Smooth muscle cell of the brain vasculature (primary cell): ENCODE measurements around the gene LAMA5.

ENCODE experiments used
- DNase-seq: peaks from one replicate; pipeline ENCODE4 v3.0.0-alpha.2; 2012; ENCODE audit warnings: low read depth, low spot score

The LAMA5 gene

GRCh38 chr20:62347151-62347404, 20.0 kb downstream of the LAMA5 start:
- no peak for DNase-seq

GRCh38 chr20:62346398-62347150, 20.5 kb downstream of the LAMA5 start:
- no peak for DNase-seq

- DNase-seq = no peak
Measured at GRCh38 chr20:62345681-62346370, 21.3 kb downstream of the LAMA5 start.

- no peak for DNase-seq
Measured at GRCh38 chr20:62344782-62345181, 22.3 kb downstream of the LAMA5 start.

GRCh38 chr20:62344092-62344491, 23.0 kb downstream of the LAMA5 start:
- DNase-seq = no peak

GRCh38 chr20:62342910-62343309, 24.2 kb downstream of the LAMA5 start:
- DNase-seq = no peak

- DNase-seq = no peak
Measured at GRCh38 chr20:62339647-62340062, 27.5 kb downstream of the LAMA5 start.

- DNase-seq = no peak
Measured at GRCh38 chr20:62338294-62338620, 28.9 kb downstream of the LAMA5 start.

- no peak for DNase-seq
Measured at GRCh38 chr20:62337558-62338293, 29.4 kb downstream of the LAMA5 start.

- DNase-seq = no peak
Measured at GRCh38 chr20:62336775-62337557, 30.1 kb downstream of the LAMA5 start.

- no peak for DNase-seq
Measured at GRCh38 chr20:62336329-62336728, 30.8 kb downstream of the LAMA5 start.

GRCh38 chr20:62335532-62335931, 31.6 kb downstream of the LAMA5 start:
- no peak for DNase-seq

GRCh38 chr20:62334881-62335280, 32.2 kb downstream of the LAMA5 start:
- no peak for DNase-seq

GRCh38 chr20:62333820-62334595, 33.1 kb downstream of the LAMA5 start:
- DNase-seq = no peak

- DNase-seq = no peak
Measured at GRCh38 chr20:62332989-62333819, 33.9 kb downstream of the LAMA5 start.

GRCh38 chr20:62332421-62332820, 34.7 kb downstream of the LAMA5 start:
- no peak for DNase-seq

GRCh38 chr20:62331347-62331746, 35.8 kb downstream of the LAMA5 start:
- no peak for DNase-seq

GRCh38 chr20:62330576-62331317, 36.4 kb downstream of the LAMA5 start:
- no peak for DNase-seq
